Naive thymus-derived CD4-positive, alpha-beta T cell (primary cell): ENCODE measurements around the gene PHLDA2. TPM values are rescaled to one million over a fixed set of nuclear protein-coding genes. Genes with fewer than 3 reads are reported as not detected.
A peak's percentile ranks its signal among the peaks of the same experiment; 100 is the strongest.
"Not testable (repeated sequence)": the region's sequence is repeated elsewhere in the genome, so short reads cannot be mapped to it uniquely, and the experiment has no call there.

Experiments
- ATAC-seq: fragments of 150-1000 bp; cut with Tn5 transposase; 2 replicates; pipeline ENCODE4 v1.10.0; 2021; ENCODE audit warnings: mild to moderate bottlenecking, moderate library complexity
- CTCF ChIA-PET: fragments of 350-600 bp; sonication (Branson Sonifier 250); formaldehyde crosslinking; loops from one replicate; lab custom pipeline; 2021; ENCODE audit warnings: antibody characterized with exemption; lab: Charles Lee
- POLR2A ChIA-PET: fragments of 350-600 bp; sonication (Branson Sonifier 250); formaldehyde crosslinking; loops from one replicate; lab custom pipeline; 2021; ENCODE audit warnings: antibody characterized with exemption, inconsistent platforms; lab: Charles Lee
- DNase-seq, 9 donors: peaks; one replicate each; pipeline versions ENCODE4 v3.0.0 to v3.0.0-alpha.2; 2020 to 2022; ENCODE audit warnings: mixed read lengths in 1 of 9
- H3K27ac ChIP-seq: one replicate; pipeline ENCODE4 v1.7.0; 2013; ENCODE audit warnings: mild to moderate bottlenecking, low read depth, low read length, moderate library complexity
- H3K27me3 ChIP-seq, 2 donors: one replicate each; pipeline ENCODE4 v1.7.0; 2013; ENCODE audit warnings: low read length in 2 of 2, mild to moderate bottlenecking in 2 of 2, moderate library complexity in 2 of 2; ENCODE audit not compliant: control insufficient read depth in 2 of 2, insufficient read depth in 2 of 2
- H3K36me3 ChIP-seq, 3 experiments: 1 replicate in 2 of 3; 2 replicates in 1 of 3; pipeline ENCODE4 v1.7.0; 2013; ENCODE audit warnings: low read length in 3 of 3, mild to moderate bottlenecking in 3 of 3, moderate library complexity in 1 of 3; ENCODE audit not compliant: insufficient read depth in 3 of 3, control insufficient read depth in 2 of 3
- H3K4me1 ChIP-seq, 2 donors: one replicate each; pipeline ENCODE4 v1.7.0; 2013; ENCODE audit warnings: low read length in 2 of 2, mild to moderate bottlenecking in 2 of 2, moderate library complexity in 1 of 2; ENCODE audit not compliant: control insufficient read depth in 2 of 2, insufficient read depth in 2 of 2
- H3K4me3 ChIP-seq: 2 replicates; pipeline ENCODE4 v1.7.0; 2013; ENCODE audit warnings: mild to moderate bottlenecking, low read length
- H3K9me3 ChIP-seq, 3 experiments: 1 replicate in 2 of 3; 2 replicates in 1 of 3; pipeline ENCODE4 v1.7.0; 2013; ENCODE audit warnings: low read length in 3 of 3; ENCODE audit not compliant: control insufficient read depth in 2 of 3
- H3K27ac Mint-ChIP-seq, 9 donors: one replicate each; pipeline ENCODE4 v1.8.0; 2020 to 2022; ENCODE audit warnings: mixed read lengths in 9 of 9, mild to moderate bottlenecking in 8 of 9, moderate library complexity in 5 of 9, inconsistent platforms in 2 of 9
- H3K27me3 Mint-ChIP-seq, 5 donors: one replicate each; pipeline ENCODE4 v1.8.0; 2021 to 2022; ENCODE audit warnings: mixed read lengths in 5 of 5, mild to moderate bottlenecking in 1 of 5
- H3K36me3 Mint-ChIP-seq, 5 donors: one replicate each; pipeline ENCODE4 v1.8.0; 2020 to 2022; ENCODE audit warnings: mixed read lengths in 5 of 5, mild to moderate bottlenecking in 3 of 5, inconsistent platforms in 1 of 5
- H3K4me1 Mint-ChIP-seq, 7 donors: one replicate each; pipeline ENCODE4 v1.8.0; 2020 to 2022; ENCODE audit warnings: mixed read lengths in 7 of 7, mild to moderate bottlenecking in 3 of 7, inconsistent platforms in 1 of 7
- H3K4me3 Mint-ChIP-seq, 10 donors: one replicate each; pipeline ENCODE4 v1.8.0; 2020 to 2022; ENCODE audit warnings: mild to moderate bottlenecking in 10 of 10, mixed read lengths in 10 of 10, moderate library complexity in 6 of 10, inconsistent platforms in 2 of 10
- H3K9me3 Mint-ChIP-seq, 11 donors: one replicate each; pipeline ENCODE4 v1.8.0; 2020 to 2022; ENCODE audit warnings: mixed read lengths in 11 of 11, mild to moderate bottlenecking in 4 of 11, inconsistent platforms in 1 of 11, moderate library complexity in 1 of 11
- intact Hi-C, 2 donors: fragments of 100-400 bp; cut with micrococcal nuclease; formaldehyde crosslinking; loops; one replicate each; pipeline ENCODE4 v1.15.1; 2023
- polyA plus RNA-seq, 2 donors: library from polyadenylated mRNA; unstranded; fragments of 300-500 nt; fragmentation: Illumina TruSeq; gene quantifications; one replicate each; pipeline ENCODE4 v1.2.3, GENCODE V29; 2021
- total RNA-seq, 6 experiments: library from RNA in 5 of 6; stranded (reverse) in 5 of 6; gene quantifications; 1 replicate in 5 of 6; 2 replicates in 1 of 6; pipeline ENCODE4 v1.2.3 and lab custom pipeline; 2021 to 2026

Gene PHLDA2
- total and polyA plus RNA-seq, 7 experiments from 2014 or later, result 2.5 to 7.9 (median 4.5) TPM; not detected in 4

DNA sequence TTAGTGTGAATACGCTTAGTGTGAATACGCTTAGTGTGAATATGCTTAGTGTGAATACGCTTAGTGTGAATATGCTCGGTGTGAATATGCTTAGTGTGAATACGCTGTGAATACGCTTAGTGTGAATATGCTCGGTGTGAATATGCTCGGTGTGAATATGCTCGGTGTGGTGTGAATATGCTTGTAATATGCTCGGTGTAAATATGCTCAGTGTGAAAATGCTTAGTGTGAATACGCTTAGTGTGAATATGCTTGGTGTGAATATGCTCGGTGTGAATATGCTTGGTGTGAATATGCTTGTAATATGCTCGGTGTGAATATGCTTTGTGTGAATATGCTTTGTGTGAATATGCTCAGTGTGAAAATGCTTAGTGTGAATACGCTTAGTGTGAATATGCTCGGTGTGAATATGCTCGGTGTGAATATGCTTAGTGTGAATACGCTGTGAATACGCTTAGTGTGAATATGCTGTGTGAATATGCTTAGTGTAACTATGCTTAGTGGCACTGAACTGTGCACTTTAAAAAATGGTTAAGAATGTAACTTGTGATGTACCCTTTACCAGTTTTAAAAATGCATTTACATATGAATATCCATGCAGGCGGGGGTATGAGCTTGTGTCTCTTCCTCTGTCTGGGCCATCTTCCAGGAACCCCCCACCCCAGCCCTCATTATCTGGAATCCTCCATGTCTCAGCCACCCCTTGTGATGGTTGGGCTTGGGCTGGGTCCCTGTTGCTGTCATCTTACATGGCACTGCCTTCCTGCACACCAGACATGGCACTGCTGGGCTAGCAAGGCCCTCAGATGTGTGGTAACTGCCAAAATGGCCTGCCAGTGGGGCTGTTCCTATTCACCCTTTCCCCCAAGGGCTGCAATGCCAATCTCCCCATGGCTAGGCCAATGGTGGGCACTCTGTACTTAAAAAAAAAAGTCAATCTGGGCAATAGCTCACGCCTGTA lies 9.5 kb upstream of the PHLDA2 start:
- intact Hi-C loops, DNase-seq, H3K27me3 Mint-ChIP-seq, H3K27ac ChIP-seq, H3K4me1 ChIP-seq, H3K27me3 ChIP-seq, H3K4me3 ChIP-seq, CTCF ChIA-PET, ATAC-seq, H3K36me3 ChIP-seq: not testable (repeated sequence)
- Mint-ChIP-seq H3K36me3 (peaks cover 0 to 27% (median 13%) of the 10 kb centered on the region in 5 donors), H3K4me3 (peak overlapping the region in 5 of 10 donors; percentile 15 to 65 (median 23)), H3K27ac (peak overlapping the region in 8 of 9 donors; percentile 18 to 88 (median 66)), H3K4me1 (peaks cover 7 to 20% (median 10%) of the 10 kb centered on the region in 7 donors), H3K9me3 (peaks cover 6 to 31% (median 22%) of the 10 kb centered on the region in 11 donors)
- H3K9me3 ChIP-seq, result peaks cover 6 to 16% (median 12%) of the 10 kb centered on the region in 3 experiments
- POLR2A ChIA-PET, result interaction anchor here (0.6 kb wide), 1 partner anchor 19 kb away, joined by 3 read pairs; no protein-coding TSS in a partner anchor

GRCh38 chr11:2937641-2938457 lies 8.6 kb upstream of the PHLDA2 start:
- ATAC-seq, H3K36me3 ChIP-seq, H3K27ac ChIP-seq, H3K27me3 Mint-ChIP-seq, intact Hi-C loops, CTCF ChIA-PET, DNase-seq, H3K4me1 ChIP-seq, H3K27me3 ChIP-seq, H3K4me3 ChIP-seq, POLR2A ChIA-PET: not testable (repeated sequence)
- H3K9me3 ChIP-seq, result peaks cover 6 to 16% (median 12%) of the 10 kb centered on the region in 3 experiments
- Mint-ChIP-seq H3K9me3 (peaks cover 6 to 31% (median 22%) of the 10 kb centered on the region in 11 donors), H3K4me1 (peaks cover 5 to 13% (median 8%) of the 10 kb centered on the region in 7 donors), H3K36me3 (peaks cover 0 to 27% (median 13%) of the 10 kb centered on the region in 5 donors), H3K4me3 (peak overlapping the region in 6 of 10 donors; percentile 6 to 86 (median 36)), H3K27ac (peak overlapping the region; percentile 1 to 95 (median 80))

GRCh38 chr11:2934611-2935239 lies 5.5 kb upstream of the PHLDA2 start:
- H3K4me3 Mint-ChIP-seq, result no peak overlapping the region
- ChIA-PET CTCF (no interaction called here), POLR2A (no interaction called here)
- H3K9me3 ChIP-seq, result peaks cover 6 to 16% (median 12%) of the 10 kb centered on the region in 3 experiments
- H3K36me3 Mint-ChIP-seq, result peaks cover 0 to 25% (median 13%) of the 10 kb centered on the region in 5 donors
- H3K27me3 Mint-ChIP-seq, result peaks cover 0 to 7% (median 4%) of the 10 kb centered on the region in 5 donors
- peaks cover 6 to 29% (median 21%) of the 10 kb centered on the region in 11 donors for H3K9me3 Mint-ChIP-seq
- no peak overlapping the region for H3K4me3 ChIP-seq
- intact Hi-C loops, result no loop called here
- H3K4me1 Mint-ChIP-seq, result peaks cover 10 to 23% (median 10%) of the 10 kb centered on the region in 7 donors
- no peak overlapping the region for H3K27ac ChIP-seq
- ATAC-seq (no peak), DNase-seq (no peak)
- H3K36me3 ChIP-seq, result no peaks in the 10 kb centered on the region
- peaks cover 7 to 10% of the 10 kb centered on the region in 2 donors for H3K4me1 ChIP-seq
- peaks cover 0 to 3% of the 10 kb centered on the region in 2 donors for H3K27me3 ChIP-seq
- peak overlapping the region in 1 of 9 donors; percentile 13 for H3K27ac Mint-ChIP-seq

- no peak overlapping the region for H3K27ac ChIP-seq
- Mint-ChIP-seq H3K36me3 (peaks cover 0 to 20% (median 13%) of the 10 kb centered on the region in 5 donors), H3K4me3 (no peak overlapping the region), H3K27ac (peak overlapping the region in 1 of 9 donors; percentile 68), H3K4me1 (peaks cover 9 to 23% (median 9%) of the 10 kb centered on the region in 7 donors), H3K27me3 (peaks cover 0 to 8% (median 4%) of the 10 kb centered on the region in 5 donors), H3K9me3 (peaks cover 6 to 24% (median 19%) of the 10 kb centered on the region in 11 donors)
- DNase-seq (no peak), ATAC-seq (no peak)
- no peak overlapping the region for H3K4me3 ChIP-seq
- peaks cover 0 to 3% of the 10 kb centered on the region in 2 donors for H3K27me3 ChIP-seq
- ChIA-PET POLR2A (interaction anchor here (0.6 kb wide), 1 partner anchor 242 kb away, joined by 3 read pairs; no protein-coding TSS in a partner anchor), CTCF (interaction anchor here (0.6 to 0.7 kb wide), 2 partner anchors 34 to 80 kb away, joined by 3 to 5 read pairs; no protein-coding TSS in a partner anchor)
- intact Hi-C loops, result no loop called here
- no peaks in the 10 kb centered on the region for H3K36me3 ChIP-seq
- H3K4me1 ChIP-seq, result peaks cover 8 to 13% of the 10 kb centered on the region in 2 donors
- H3K9me3 ChIP-seq, result peaks cover 6 to 16% (median 12%) of the 10 kb centered on the region in 3 experiments
Observed at GRCh38 chr11:2934021-2934550, 4.9 kb upstream of the PHLDA2 start.

DNA sequence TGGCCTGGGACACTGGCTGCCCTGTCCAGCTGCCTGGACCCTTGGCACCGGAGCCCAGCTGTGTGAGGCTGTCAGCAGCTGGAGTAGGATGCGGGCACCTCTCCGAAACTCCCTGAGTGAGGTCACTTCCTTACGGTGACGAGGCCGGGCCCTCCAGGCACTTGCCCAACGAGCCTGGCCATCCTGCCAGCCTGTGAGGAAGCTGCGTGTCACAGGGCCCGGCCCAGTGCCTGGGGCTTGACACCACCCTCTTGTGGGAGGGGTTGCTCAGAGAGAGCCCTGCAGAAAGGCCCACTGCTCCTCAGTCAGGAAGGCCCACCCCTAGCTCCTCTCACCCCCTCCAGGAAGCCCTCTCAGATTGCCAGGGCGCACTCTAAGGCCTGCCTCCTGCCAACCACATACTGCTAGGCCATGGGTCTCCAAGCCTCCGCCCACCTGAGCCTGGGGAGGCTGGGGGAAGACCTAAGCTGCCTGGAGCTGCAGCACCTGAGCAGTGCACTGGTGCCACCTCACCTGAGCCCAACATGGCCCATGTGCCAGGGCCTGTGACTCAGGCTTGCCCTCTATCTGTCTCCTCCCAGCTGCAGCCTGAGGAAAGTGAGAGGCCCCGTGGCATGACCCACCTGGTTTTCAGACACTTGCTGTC lies 4.3 kb upstream of the PHLDA2 start:
- Mint-ChIP-seq H3K36me3 (peaks cover 0 to 14% (median 8%) of the 10 kb centered on the region in 5 donors), H3K9me3 (peaks cover 2 to 18% (median 14%) of the 10 kb centered on the region in 11 donors), H3K27ac (peak overlapping the region in 1 of 9 donors; percentile 68), H3K4me1 (peaks cover 6 to 25% (median 12%) of the 10 kb centered on the region in 7 donors), H3K27me3 (peaks cover 0 to 10% (median 4%) of the 10 kb centered on the region in 5 donors), H3K4me3 (no peak overlapping the region)
- CTCF ChIA-PET, result interaction anchor here (0.6 to 0.7 kb wide), 2 partner anchors 33 to 81 kb away, joined by 3 to 5 read pairs; no protein-coding TSS in a partner anchor
- Histone ChIP-seq H3K9me3 (peaks cover 6 to 11% (median 8%) of the 10 kb centered on the region in 3 experiments), H3K4me3 (no peak overlapping the region), H3K27ac (no peak overlapping the region), H3K36me3 (no peaks in the 10 kb centered on the region), H3K4me1 (peaks cover 11 to 13% of the 10 kb centered on the region in 2 donors), H3K27me3 (peaks cover 0 to 3% of the 10 kb centered on the region in 2 donors)
- DNase-seq (peak in 1 of 9 donors; percentile 45), ATAC-seq (peak; percentile 80)
- POLR2A ChIA-PET, result interaction anchor here (0.6 kb wide), 1 partner anchor 242 kb away, joined by 3 read pairs; no protein-coding TSS in a partner anchor
- intact Hi-C loops, result no loop called here
